ENCODE results near the gene GPRIN2.
A peak's percentile ranks its signal among the peaks of the same experiment; 100 is the strongest.
"Not testable (repeated sequence)": the region's sequence is repeated elsewhere in the genome, so short reads cannot be mapped to it uniquely, and the experiment has no call there.

The GPRIN2 gene

DNA sequence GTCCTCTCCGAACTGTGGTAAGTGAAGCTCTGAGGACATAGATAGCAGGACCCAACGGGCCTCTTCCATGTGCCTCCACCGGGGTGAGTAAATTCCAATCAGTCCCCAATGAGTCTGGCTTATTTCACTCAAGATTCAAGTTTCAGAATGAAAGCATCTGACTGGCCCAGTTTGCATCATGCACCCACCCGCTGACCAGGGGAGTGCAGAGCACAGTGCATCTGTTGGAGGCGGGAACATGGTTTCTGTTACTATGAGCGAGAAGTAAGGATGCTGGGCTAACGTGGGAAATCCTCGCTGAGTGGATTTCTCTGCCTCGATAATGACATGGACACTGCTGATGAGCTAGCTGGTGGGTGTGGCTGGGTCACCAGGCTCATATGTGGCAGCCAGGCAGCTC, 10.7 kb upstream of the GPRIN2 start:
- DNase-seq (ENCODE audit: low read depth in 3 of 3): not testable (repeated sequence)

GRCh38 chr10:46565591-46566332, 9.3 kb upstream of the GPRIN2 start:
- DNase-seq (ENCODE audit: low read depth in 3 of 3): peak in 1 of 3 donors; percentile 19

DNA sequence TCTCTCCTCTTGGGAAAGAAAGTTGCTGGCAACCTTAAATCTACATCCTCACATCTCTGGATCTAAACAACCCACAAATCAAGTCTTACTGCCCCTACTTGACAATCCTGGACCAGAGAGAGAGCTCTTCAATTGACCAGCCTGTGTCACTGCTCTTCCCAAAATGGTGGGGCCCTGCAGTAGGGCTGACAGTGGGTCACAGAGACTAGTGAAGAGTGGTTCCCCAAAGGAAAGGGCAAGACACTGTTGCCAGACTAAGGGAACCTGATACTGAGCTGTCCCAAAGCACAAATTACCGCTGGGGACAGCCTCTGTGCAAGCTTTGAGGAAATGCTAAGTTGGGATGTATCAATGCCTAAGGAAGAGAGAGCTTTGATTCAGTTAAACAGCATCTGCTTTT, 4.5 kb upstream of the GPRIN2 start:
- DNase-seq (ENCODE audit: low read depth in 3 of 3): no peak

- DNase-seq (ENCODE audit: low read depth in 3 of 3): no peak
These were observed 3.9 kb upstream of the GPRIN2 start for GRCh38 chr10:46560381-46560780.

- no peak for DNase-seq (ENCODE audit: low read depth in 3 of 3)
These were observed 2.8 kb upstream of the GPRIN2 start for GRCh38 chr10:46559231-46559671.

DNA sequence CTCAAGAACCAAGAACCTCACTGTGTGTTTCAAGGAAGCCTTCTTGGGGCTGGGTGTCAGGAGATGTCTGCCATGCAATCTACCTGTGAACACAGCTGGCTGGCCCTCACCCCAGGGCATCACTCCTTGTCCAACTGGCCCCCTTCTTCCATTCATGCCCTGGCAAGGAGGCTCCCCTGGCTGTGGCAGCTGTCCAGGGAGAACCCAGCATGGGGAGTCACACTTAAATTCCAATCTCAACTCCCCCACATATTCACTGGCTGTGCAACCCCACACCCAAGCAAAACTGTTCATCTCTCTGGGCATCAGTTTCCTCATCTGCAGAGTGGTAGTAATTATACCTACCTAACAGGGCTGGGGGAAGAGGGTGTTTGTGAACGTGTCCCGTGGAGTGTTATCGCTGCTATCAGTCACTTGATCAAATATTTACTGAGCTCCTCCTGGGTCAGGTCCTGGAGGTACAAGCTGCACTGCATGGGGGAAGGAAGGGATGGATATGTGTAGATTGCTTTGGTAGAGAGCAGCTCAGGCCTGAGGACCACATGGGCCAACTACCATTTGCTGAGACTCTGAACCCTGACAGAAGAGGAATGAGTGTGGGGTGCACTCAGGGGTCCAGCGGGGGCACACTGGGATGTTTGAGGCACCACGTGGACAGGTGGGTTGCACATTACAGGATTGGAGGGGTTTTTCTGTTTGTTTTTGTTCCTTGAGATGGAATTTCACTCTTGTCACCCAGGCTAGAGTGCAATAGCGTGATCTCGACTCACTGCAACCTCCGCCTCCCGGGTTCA, 2.1 kb upstream of the GPRIN2 start:
- DNase-seq (ENCODE audit: low read depth in 3 of 3): no peak

- DNase-seq (ENCODE audit: low read depth in 3 of 3): no peak
These were observed 1.6 kb upstream of the GPRIN2 start for GRCh38 chr10:46558122-46558391.

DNA sequence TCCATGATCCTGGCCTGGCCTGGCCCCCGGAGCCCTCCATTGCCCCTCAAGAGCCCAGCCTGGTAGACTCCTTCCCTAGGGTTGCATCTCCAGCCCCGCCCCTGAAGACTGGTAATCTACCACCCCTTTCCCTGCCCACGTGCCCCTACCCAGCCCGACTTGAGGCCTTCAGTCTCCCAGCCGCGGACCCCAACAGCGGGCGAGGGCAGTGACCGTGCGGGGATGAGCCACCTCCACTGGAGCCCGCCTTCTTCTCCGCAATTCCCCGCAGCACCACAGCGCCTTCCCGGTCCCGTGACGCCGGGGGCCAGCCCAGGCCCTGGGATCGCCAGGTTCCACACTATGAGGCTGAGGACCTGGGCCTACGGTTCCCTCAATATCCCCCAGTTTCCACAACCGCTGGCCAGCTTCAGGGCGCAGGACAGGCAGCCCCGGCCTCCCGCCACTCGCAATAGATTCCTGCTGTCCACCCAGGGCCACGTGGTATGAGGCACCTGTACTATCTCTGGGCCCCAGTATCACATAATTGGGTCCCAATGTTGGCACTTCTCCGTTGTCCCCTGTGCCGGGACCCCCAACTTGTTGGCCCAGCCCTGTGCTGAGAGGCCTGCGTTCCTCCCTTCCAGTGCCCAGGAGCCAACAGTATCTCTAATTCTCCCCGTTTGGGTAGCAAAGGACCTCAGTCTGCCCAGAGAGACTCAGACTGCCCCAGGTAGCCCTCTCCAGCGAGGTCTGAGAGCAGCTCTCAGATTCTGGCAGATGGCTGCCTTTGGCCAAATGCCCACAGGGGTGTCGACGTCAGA, 1.1 kb upstream of the GPRIN2 start:
- DNase-seq (ENCODE audit: low read depth in 3 of 3): no peak

GRCh38 chr10:46555713-46556514, 544 bp downstream of the GPRIN2 start:
- DNase-seq (ENCODE audit: low read depth in 3 of 3): no peak

DNA sequence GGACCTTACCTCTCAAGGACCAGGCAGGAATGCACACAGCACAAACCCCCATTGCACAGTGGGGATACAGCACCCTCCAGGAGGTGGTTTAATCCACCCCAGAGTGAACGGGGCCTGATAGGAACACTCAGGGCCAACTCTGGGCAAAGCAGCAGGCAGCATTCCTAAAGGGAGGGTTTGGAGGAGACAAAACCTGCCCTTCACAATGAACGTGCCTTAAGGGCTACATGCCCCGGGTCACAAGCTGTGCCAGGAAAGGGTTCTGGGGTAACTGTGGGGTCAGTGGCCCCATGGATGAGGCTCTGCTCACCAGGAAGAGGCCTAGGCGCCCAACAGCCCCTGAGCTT, 1.1 kb downstream of the GPRIN2 start:
- DNase-seq (ENCODE audit: low read depth in 3 of 3): no peak

- DNase-seq (ENCODE audit: low read depth in 3 of 3): no peak
These were observed 2.2 kb downstream of the GPRIN2 start for GRCh38 chr10:46554166-46554781.

DNA sequence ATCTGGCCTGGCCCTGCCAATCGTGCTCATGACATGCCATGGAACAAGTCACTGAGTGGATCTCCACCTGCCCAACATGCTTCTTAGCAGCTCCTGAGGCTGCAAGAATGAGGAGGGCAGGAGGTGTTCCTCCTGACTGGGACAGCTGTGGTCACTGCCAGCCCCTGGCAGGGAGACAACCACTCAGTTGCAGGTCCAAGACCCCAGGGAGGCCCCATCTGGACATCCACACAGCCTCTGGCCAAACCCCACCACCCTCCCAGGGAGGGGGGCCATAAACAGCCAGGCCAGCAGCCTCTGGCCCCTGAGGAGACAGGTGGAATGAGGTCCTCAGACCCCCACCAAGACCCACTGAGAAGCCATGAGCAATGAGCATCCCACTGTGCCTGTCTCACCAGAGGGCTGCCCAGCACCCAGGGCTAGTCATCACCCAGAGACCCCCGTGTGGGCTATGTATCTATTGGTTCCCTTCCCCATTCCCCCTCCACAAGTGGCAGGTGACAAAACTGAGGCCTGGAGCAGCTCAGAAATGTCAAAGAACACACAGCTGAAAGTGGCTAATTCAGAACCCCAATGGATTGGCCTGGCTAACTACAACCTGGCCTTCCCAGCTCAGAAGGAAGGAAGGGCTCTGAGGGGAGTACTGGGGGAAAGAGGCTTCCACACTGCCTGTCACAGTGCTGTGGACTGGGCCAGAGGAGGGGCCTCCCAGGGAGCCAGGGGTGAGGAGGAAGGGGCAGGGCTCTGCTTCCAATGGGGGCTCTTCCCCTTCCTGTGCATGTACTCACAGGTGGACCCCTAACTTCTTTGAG, 3.0 kb downstream of the GPRIN2 start:
- DNase-seq (ENCODE audit: low read depth in 3 of 3): no peak

GRCh38 chr10:46552526-46553237, 3.8 kb downstream of the GPRIN2 start:
- DNase-seq (ENCODE audit: low read depth in 3 of 3): no peak

DNA sequence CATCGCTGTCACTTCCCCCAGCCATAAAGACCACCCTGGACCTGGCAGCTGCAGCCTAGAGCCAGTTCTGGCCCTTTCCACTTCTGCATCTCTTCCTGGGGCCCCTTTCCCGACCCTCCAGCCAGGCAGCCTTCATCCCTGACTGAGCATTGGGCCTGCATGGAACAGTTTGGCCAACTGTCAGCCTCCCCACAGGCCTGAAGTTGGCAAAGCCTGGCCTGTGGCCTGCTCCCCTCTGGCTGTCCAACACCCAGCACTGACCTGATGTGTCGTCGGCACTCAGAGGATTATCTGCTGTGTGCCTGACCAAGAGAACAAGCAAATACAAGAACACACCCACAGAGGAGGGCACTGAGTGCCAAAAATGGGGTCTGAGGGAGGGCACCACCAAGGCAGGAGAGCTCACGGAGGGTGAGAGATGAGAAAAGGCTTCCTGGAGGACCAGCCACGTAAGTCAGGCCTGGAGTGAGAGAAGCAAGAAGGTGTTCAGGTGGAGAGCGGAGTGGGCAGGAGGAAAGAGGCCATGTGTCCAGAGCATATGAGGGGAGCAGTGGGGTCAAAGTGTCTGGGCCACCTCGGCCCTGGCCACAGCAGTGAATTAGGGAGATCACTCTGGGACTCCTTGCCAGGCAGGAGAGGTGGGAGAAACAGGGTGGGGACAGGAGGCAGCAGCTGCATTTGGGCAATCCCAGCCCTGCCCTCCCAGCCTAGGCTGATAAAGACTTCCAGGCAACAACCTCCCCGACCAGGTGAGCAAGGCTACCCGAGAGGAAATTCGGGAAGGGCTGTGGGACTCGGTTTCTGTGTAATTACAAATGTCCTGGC, 4.5 kb downstream of the GPRIN2 start:
- DNase-seq (ENCODE audit: low read depth in 3 of 3): no peak

DNA sequence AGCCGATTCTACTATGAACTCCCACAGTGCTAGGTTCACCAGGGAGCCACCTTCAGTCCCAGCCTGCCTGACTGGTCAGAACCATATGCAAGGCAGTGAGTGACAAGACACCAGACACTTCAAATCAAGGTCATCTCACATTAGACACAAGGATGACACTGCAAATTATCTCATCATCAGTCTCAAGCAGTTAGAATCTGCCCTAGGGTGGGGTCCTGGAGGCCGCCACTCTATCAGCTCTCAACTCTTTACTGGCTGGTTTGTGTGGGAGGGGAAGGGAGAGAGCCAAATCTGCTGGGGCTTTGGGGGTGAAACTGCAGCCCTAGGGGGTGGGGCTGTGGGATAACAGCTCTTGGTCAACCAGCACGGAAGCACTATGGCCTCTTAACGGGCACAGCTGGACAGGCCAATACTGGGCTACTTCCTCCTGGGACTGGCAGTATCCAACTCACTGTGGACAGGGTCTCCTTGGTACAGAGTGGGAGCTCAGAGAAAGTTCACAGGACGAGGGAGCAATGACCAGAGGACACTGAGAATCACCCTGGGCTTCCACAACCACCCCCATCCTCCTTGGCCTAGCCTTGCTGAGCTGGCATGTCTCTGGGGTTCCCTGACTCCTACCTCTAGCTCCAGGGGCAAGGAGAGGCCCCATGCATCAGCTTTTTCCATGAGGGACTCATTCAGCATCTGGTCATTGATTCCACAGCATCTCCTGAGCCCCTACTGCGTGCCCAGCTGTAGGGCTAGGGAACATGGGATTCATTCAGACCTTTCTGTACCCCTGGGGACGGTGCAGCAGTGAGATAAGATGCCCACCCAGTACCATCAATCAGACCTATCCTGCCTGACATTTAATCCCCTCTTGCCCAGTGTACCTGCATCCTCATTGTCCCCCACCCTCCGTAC, 5.4 kb downstream of the GPRIN2 start:
- no peak for DNase-seq (ENCODE audit: low read depth in 3 of 3)

DNA sequence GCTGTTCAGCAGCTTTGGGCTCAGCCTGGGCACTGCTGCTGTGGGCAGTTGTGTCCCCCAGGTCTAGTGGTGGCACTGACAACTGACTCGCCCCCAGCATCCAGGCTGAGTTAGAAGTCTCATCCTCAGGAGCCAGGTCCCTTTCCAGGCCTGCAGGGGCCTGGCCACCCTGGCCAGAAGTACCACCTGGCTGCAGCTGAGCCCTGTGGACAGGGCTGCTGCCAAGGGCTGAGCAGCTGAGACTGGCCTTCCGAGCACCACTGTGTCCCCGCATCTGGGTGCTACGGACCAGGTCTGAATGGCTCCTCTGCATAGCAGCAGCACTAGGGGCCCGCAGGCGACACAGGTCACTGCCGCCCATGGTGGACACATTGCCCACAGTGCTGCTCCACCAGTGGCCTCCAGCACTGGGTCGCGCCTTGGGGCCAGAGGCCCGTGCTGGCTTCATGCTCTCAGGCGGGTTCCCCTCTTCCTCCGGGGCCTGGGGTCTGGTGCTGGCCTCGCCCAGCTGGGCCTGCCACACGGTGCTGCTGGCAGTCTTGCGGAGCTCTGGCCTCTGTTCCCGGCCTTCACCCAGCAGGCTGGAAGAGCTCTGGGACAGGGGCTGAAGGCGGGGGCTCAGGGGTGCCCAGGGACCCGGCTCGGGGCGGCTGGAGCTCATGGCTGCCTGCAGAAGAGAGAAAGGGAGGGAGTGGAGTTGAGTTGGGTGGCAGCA, 6.2 kb downstream of the GPRIN2 start:
- no peak for DNase-seq (ENCODE audit: low read depth in 3 of 3)
